ENCODE data around the gene SELENOK. TPM values are rescaled to one million over a fixed set of nuclear protein-coding genes. Genes with fewer than 3 reads are reported as not detected.

Gene SELENOK
- total and polyA plus RNA-seq, 2 of the 13 experiments (the other 11 are each of a cell fraction or from before 2014, with no cell fraction given) = 67.0 to 81.0 TPM

DNA sequence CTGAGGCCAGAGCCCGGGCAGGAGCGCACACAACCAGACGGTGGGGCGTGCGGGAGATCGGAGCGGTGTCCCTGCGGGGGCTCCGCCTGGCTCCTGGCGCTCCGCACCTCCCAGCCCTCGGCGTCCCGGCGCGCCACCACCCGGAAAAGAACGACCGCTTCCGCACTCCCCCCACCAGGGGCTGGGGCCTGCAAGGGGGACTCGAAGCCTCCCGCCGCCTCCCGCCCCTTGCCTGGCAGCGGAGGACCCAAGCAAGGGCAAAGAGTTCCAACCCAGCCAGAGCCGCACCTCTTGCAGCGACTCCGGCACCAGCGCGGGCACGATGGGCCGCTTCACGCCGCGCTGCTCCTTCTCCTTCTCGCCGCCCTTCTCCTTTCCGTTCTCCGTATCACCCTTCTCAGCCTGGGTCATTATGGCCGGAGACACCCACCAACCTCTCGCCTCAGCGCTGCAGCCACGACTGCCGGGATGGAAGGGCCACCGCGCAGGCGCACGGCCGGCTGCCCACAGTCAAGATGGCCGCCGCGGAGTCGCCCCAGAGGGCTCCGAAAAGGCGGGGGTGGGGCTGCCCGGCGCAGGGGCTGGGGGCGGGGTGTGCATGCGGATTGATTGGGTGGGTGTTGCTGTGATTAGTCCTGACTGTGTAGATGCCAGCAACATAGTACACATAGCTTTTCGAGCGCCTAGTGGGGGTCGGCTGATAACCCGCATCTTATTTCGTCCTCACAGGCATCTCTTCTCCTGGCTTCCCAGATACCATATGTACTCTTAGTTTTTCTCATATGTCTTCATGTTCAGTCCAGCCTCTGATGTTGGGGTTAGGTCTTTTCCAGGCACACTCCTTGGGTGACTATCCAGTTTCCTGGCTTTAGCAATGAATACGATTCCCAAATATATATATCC, 9.7 kb downstream of the SELENOK start, which contains the start of gene ACTR8:
Gene ACTR8, minus strand, starts transcription at position 462 of the 903 bp plus-strand sequence. Its CDS starts 51 bp downstream, at position 411.
- peak within 1 kb of the TSS; percentile 91 to 98 (median 97) for H3K4me3 ChIP-seq (replicated peaks in 1 of 3; ENCODE audit: insufficient read depth in 1 of 3, low read depth in 2 of 3, low read length in 3 of 3)
- H3K9ac ChIP-seq (ENCODE audit: insufficient read depth, low read depth, low read length) = peak within 1 kb of the TSS; percentile 92
- H3K27me3 ChIP-seq (ENCODE audit: control insufficient read depth in 1 of 2, insufficient read depth in 2 of 2, low read length in 2 of 2) = no peaks in the 10 kb centered on the region; a peak in 1 of 5 replicates
- 16% methylated on average over 22 of the region's 65 CpGs for WGBS (ENCODE audit: low lambda C conversion rate)
- peak within 1 kb of the TSS; percentile 89 for H3K4me2 ChIP-seq (ENCODE audit: low read depth, low read length)
- ATAC-seq (peak; percentile 94), DNase-seq (ENCODE audit: low spot score) (peak; percentile 71), FAIRE-seq (peak; percentile 46)
- CTCF ChIA-PET (ENCODE audit: low intra/inter-chr PET ratio, low total read pairs) = no interaction called here
- H3K27ac ChIP-seq (ENCODE audit: extremely low read length, insufficient read depth, low read length) = peak within 1 kb of the TSS; percentile 93
- BruUV-seq (replicated peaks) = TSS peak; percentile 82
- no peaks in the 10 kb centered on the region for H3K9me3 ChIP-seq (ENCODE audit: low read length)
- POLR2A ChIA-PET = interaction anchor here (1.5 to 3.0 kb wide), 3 partner anchors 10 to 39 kb away, joined by 9 to 37 read pairs (median 9); partner anchors contain the start of genes CHDH, IL17RB and SELENOK
- in situ Hi-C loops (cut with HindIII; ENCODE audit: extremely low pct_ligation_motif_present, low pct_unique_long_range_greater_than_20kb) (loop anchor here (5.0 kb wide), 1 partner anchor 35 kb away; the partner anchor contains the start of genes CHDH and IL17RB), intact Hi-C loops (cut with micrococcal nuclease; ENCODE audit: unreplicated experiment) (loop anchor here (2.0 kb wide), 1 partner anchor 39 kb away; no protein-coding TSS in a partner anchor)
- no peaks in the 10 kb centered on the region; the same call in 1 of the 2 replicates for H4K20me1 ChIP-seq (ENCODE audit: insufficient read depth, low read length)
- peaks cover 17% of the 10 kb centered on the region for H3K4me1 ChIP-seq (ENCODE audit: insufficient read depth, low read length)
- H2AFZ ChIP-seq (ENCODE audit: low read length) = no peak within 1 kb of the TSS
- H3K79me2 ChIP-seq (ENCODE audit: insufficient read depth, low read length) = peaks cover 15% of the 10 kb centered on the region
- peaks cover 9 to 49% of the 10 kb centered on the region in 2 experiments for H3K36me3 ChIP-seq (replicated peaks in 1 of 2; ENCODE audit: control insufficient read depth in 1 of 2, insufficient read depth in 2 of 2, low read length in 2 of 2)
- TF ChIP-seq FOXK1 (CRISPR knock-in tag; IDR thresholded peaks at IDR 0.05; ENCODE audit: borderline replicate concordance, low read depth) (peak; percentile 46; the same call in 1 of the 2 replicates), ZNF253 (CRISPR knock-in tag; IDR thresholded peaks at IDR 0.05; ENCODE audit: borderline replicate concordance) (no peak), ELF4 (CRISPR knock-in tag; IDR thresholded peaks at IDR 0.05; ENCODE audit: borderline replicate concordance) (peak; percentile 91), NFIB (CRISPR knock-in tag; IDR thresholded peaks at IDR 0.05; ENCODE audit: borderline replicate concordance) (no peak), DPF2 (CRISPR knock-in tag; IDR thresholded peaks at IDR 0.05; ENCODE audit: borderline replicate concordance, low read depth) (no peak), ZBTB21 (CRISPR knock-in tag; IDR thresholded peaks at IDR 0.05) (no peak), HNF4G (IDR thresholded peaks at IDR 0.05; ENCODE audit: borderline replicate concordance, low read depth, low read length) (no peak), HNF4G (CRISPR knock-in tag; IDR thresholded peaks at IDR 0.05; ENCODE audit: borderline replicate concordance, low read depth) (0 out of 2 replicates have a peak, but pooled peaks have one; percentile 27), ZNF333 (CRISPR knock-in tag; IDR thresholded peaks at IDR 0.05; ENCODE audit: borderline replicate concordance) (peak; percentile 56; the same call in 1 of the 2 replicates), ZNF101 (CRISPR knock-in tag; IDR thresholded peaks at IDR 0.05; ENCODE audit: borderline replicate concordance, low read depth) (no peak), ZNF782 (CRISPR knock-in tag; IDR thresholded peaks at IDR 0.05; ENCODE audit: borderline replicate concordance) (peak; percentile 84; the same call in 1 of the 2 replicates)
- TF ChIP-seq, protein P1, sequence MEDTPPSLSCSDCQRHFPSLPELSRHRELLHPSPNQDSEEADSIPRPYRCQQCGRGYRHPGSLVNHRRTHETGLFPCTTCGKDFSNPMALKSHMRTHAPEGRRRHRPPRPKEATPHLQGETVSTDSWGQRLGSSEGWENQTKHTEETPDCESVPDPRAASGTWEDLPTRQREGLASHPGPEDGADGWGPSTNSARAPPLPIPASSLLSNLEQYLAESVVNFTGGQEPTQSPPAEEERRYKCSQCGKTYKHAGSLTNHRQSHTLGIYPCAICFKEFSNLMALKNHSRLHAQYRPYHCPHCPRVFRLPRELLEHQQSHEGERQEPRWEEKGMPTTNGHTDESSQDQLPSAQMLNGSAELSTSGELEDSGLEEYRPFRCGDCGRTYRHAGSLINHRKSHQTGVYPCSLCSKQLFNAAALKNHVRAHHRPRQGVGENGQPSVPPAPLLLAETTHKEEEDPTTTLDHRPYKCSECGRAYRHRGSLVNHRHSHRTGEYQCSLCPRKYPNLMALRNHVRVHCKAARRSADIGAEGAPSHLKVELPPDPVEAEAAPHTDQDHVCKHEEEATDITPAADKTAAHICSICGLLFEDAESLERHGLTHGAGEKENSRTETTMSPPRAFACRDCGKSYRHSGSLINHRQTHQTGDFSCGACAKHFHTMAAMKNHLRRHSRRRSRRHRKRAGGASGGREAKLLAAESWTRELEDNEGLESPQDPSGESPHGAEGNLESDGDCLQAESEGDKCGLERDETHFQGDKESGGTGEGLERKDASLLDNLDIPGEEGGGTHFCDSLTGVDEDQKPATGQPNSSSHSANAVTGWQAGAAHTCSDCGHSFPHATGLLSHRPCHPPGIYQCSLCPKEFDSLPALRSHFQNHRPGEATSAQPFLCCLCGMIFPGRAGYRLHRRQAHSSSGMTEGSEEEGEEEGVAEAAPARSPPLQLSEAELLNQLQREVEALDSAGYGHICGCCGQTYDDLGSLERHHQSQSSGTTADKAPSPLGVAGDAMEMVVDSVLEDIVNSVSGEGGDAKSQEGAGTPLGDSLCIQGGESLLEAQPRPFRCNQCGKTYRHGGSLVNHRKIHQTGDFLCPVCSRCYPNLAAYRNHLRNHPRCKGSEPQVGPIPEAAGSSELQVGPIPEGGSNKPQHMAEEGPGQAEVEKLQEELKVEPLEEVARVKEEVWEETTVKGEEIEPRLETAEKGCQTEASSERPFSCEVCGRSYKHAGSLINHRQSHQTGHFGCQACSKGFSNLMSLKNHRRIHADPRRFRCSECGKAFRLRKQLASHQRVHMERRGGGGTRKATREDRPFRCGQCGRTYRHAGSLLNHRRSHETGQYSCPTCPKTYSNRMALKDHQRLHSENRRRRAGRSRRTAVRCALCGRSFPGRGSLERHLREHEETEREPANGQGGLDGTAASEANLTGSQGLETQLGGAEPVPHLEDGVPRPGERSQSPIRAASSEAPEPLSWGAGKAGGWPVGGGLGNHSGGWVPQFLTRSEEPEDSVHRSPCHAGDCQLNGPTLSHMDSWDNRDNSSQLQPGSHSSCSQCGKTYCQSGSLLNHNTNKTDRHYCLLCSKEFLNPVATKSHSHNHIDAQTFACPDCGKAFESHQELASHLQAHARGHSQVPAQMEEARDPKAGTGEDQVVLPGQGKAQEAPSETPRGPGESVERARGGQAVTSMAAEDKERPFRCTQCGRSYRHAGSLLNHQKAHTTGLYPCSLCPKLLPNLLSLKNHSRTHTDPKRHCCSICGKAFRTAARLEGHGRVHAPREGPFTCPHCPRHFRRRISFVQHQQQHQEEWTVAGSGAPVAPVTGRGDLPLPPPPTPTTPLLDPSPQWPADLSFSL (CRISPR knock-in tag; IDR thresholded peaks at IDR 0.05) = no peak
- TF ChIP-seq, protein P2, sequence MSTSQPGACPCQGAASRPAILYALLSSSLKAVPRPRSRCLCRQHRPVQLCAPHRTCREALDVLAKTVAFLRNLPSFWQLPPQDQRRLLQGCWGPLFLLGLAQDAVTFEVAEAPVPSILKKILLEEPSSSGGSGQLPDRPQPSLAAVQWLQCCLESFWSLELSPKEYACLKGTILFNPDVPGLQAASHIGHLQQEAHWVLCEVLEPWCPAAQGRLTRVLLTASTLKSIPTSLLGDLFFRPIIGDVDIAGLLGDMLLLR (CRISPR knock-in tag; IDR thresholded peaks at IDR 0.05) = 0 out of 2 replicates have a peak, but pooled peaks have one; percentile 68
- TF ChIP-seq, protein P3, sequence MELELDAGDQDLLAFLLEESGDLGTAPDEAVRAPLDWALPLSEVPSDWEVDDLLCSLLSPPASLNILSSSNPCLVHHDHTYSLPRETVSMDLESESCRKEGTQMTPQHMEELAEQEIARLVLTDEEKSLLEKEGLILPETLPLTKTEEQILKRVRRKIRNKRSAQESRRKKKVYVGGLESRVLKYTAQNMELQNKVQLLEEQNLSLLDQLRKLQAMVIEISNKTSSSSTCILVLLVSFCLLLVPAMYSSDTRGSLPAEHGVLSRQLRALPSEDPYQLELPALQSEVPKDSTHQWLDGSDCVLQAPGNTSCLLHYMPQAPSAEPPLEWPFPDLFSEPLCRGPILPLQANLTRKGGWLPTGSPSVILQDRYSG (CRISPR knock-in tag; IDR thresholded peaks at IDR 0.05) = no peak
